IMR-90 (cell line): ENCODE measurements around the gene PGLYRP2.

Source experiments
- CEBPB ChIP-seq: IDR thresholded peaks from 2 replicates; pipeline ENCODE4 v1.6.1; 2012; ENCODE audit warnings: low read depth, low read length, improper control_type of control experiment
- FOS ChIP-seq: fragments of 150-350 bp; IDR thresholded peaks from 2 replicates; pipeline ENCODE4 v1.6.1; 2016; ENCODE audit warnings: low read depth, low read length
- MAFK ChIP-seq: IDR thresholded peaks from 2 replicates; pipeline ENCODE4 v1.6.1; 2012; ENCODE audit warnings: low read depth, low read length, improper control_type of control experiment
- MAZ ChIP-seq: IDR thresholded peaks from 2 replicates; pipeline ENCODE4 v1.6.1; 2012; ENCODE audit warnings: low read depth, mild to moderate bottlenecking, low read length, improper control_type of control experiment, moderate library complexity, borderline replicate concordance
- POLR2A ChIP-seq: IDR thresholded peaks from 2 replicates; pipeline ENCODE4 v1.6.1; 2012; ENCODE audit warnings: mild to moderate bottlenecking, low read depth, low read length
- RAD21 ChIP-seq: IDR thresholded peaks from 2 replicates; pipeline ENCODE4 v1.6.1; 2012; ENCODE audit warnings: low read length, improper control_type of control experiment
- RCOR1 ChIP-seq: IDR thresholded peaks from 2 replicates; pipeline ENCODE4 v1.6.1; 2012; ENCODE audit warnings: mild to moderate bottlenecking, low read length, improper control_type of control experiment; ENCODE audit not compliant: insufficient replicate concordance
- SMC3 ChIP-seq: fragments of 150-350 bp; IDR thresholded peaks from 2 replicates; pipeline ENCODE4 v1.6.1; 2016; ENCODE audit warnings: low read depth, mild to moderate bottlenecking, antibody characterized with exemption, low read length, moderate library complexity
- USF2 ChIP-seq: fragments of 150-350 bp; IDR thresholded peaks from 2 replicates; pipeline ENCODE4 v1.6.1; 2017; ENCODE audit warnings: mild to moderate bottlenecking, antibody characterized with exemption, low read length, low read depth
- TF ChIP-seq, protein P1 (sequence below): conservative IDR thresholded peaks from 2 replicates; pipeline ENCODE4 v1.5.1; 2012; ENCODE audit warnings: mild to moderate bottlenecking, low read depth, low read length, improper control_type of control experiment

DNA sequence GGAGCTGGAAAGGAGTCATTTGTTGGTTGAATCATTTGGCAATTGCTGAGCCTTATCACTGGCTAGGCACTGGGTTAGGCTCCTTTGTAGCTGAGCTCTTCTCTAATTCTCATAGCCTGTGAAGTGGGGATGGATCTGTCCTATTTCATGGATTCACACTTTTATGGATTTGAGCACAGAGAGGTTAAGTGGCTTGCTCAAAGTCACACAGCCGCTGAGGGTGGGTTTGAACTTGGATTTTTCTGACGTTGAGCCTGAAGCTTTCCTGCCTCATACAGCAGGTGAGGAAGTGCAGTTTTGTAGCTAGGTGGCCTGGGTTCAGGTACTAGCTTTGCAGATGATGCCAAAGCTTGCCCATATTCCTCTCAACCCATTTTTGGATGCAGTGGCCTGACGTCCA, 48.4 kb upstream of the PGLYRP2 start:
- TF ChIP-seq POLR2A (no peak), CEBPB (no peak), RAD21 (no peak), USF2 (no peak), MAFK (no peak), FOS (no peak), SMC3 (no peak), RCOR1 (no peak), MAZ (no peak)
- TF ChIP-seq, protein P1, sequence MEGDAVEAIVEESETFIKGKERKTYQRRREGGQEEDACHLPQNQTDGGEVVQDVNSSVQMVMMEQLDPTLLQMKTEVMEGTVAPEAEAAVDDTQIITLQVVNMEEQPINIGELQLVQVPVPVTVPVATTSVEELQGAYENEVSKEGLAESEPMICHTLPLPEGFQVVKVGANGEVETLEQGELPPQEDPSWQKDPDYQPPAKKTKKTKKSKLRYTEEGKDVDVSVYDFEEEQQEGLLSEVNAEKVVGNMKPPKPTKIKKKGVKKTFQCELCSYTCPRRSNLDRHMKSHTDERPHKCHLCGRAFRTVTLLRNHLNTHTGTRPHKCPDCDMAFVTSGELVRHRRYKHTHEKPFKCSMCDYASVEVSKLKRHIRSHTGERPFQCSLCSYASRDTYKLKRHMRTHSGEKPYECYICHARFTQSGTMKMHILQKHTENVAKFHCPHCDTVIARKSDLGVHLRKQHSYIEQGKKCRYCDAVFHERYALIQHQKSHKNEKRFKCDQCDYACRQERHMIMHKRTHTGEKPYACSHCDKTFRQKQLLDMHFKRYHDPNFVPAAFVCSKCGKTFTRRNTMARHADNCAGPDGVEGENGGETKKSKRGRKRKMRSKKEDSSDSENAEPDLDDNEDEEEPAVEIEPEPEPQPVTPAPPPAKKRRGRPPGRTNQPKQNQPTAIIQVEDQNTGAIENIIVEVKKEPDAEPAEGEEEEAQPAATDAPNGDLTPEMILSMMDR = no peak
